Liver (tissue), 9 donors: ENCODE results near the gene AJAP1. TPM values are rescaled to one million over a fixed set of nuclear protein-coding genes. Genes with fewer than 3 reads are reported as not detected.

Source experiments
- DNase-seq: peaks from one replicate; pipeline ENCODE4 v3.0.0-alpha.2; 2017; ENCODE audit warnings: low spot score
- H3K27ac ChIP-seq, 2 donors: one replicate each; pipeline ENCODE4 v1.7.0; 2013; ENCODE audit warnings: inconsistent platforms in 2 of 2, low read length in 2 of 2, control low read depth in 1 of 2, low read depth in 1 of 2, mild to moderate bottlenecking in 1 of 2
- H3K27me3 ChIP-seq, 4 donors: one replicate each; pipeline versions ENCODE4 v1.6.1 to v1.7.0; 2013; ENCODE audit warnings: low read length in 3 of 4, inconsistent platforms in 1 of 4, mild to moderate bottlenecking in 1 of 4, moderate library complexity in 1 of 4; ENCODE audit not compliant: control insufficient read depth in 4 of 4, insufficient read depth in 4 of 4
- H3K36me3 ChIP-seq, 4 donors: one replicate each; pipeline versions ENCODE4 v1.6.1 to v1.7.0; 2013; ENCODE audit warnings: low read length in 3 of 4, mild to moderate bottlenecking in 3 of 4, low read depth in 1 of 4, moderate library complexity in 1 of 4; ENCODE audit not compliant: control insufficient read depth in 4 of 4, insufficient read depth in 3 of 4
- H3K4me1 ChIP-seq, 4 donors: one replicate each; pipeline versions ENCODE4 v1.6.1 to v1.7.0; 2013; ENCODE audit warnings: low read length in 3 of 4, mild to moderate bottlenecking in 3 of 4, moderate library complexity in 1 of 4; ENCODE audit not compliant: control insufficient read depth in 4 of 4, insufficient read depth in 4 of 4
- H3K4me3 ChIP-seq, 3 donors: one replicate each; pipeline versions ENCODE4 v1.6.1 to v1.7.0; 2013; ENCODE audit warnings: low read length in 3 of 3, control low read depth in 1 of 3, low read depth in 1 of 3, mild to moderate bottlenecking in 1 of 3
- H3K9ac ChIP-seq, 2 donors: one replicate each; pipeline ENCODE4 v1.7.0; 2013; ENCODE audit warnings: low read length in 2 of 2, mild to moderate bottlenecking in 2 of 2, moderate library complexity in 2 of 2, control low read depth in 1 of 2, low read depth in 1 of 2
- H3K9me3 ChIP-seq, 4 donors: one replicate each; pipeline versions ENCODE4 v1.6.1 to v1.7.0; 2013; ENCODE audit warnings: low read length in 3 of 4; ENCODE audit not compliant: control insufficient read depth in 4 of 4
- ATF3 ChIP-seq: IDR thresholded peaks from 2 replicates; pipeline ENCODE4 v1.6.1; 2016; ENCODE audit warnings: antibody characterized with exemption
- CTCF ChIP-seq: fragments of 150-350 bp; IDR thresholded peaks from 2 replicates; pipeline ENCODE4 v1.5.1; 2017; ENCODE audit warnings: improper control_type of control experiment, low read depth, low read length; ENCODE audit not compliant: missing input control
- EGR1 ChIP-seq, 2 donors: IDR thresholded peaks; 2 replicates each; pipeline ENCODE4 v1.6.1; 2016 to 2018; ENCODE audit warnings: antibody characterized with exemption in 2 of 2, low read depth in 2 of 2
- FOXA1 ChIP-seq: IDR thresholded peaks from 2 replicates; pipeline ENCODE4 v1.6.1; 2016; ENCODE audit warnings: antibody characterized with exemption
- FOXA2 ChIP-seq: IDR thresholded peaks from 2 replicates; pipeline ENCODE4 v1.6.1; 2016; ENCODE audit warnings: antibody characterized with exemption
- GABPA ChIP-seq, 2 donors: IDR thresholded peaks in 1 of 2; conservative IDR thresholded peaks in 1 of 2; 2 replicates each; pipeline ENCODE4 v1.6.1; 2016; ENCODE audit warnings: antibody characterized with exemption in 2 of 2, mild to moderate bottlenecking in 1 of 2, moderate library complexity in 1 of 2
- HNF4A ChIP-seq, 2 donors: conservative IDR thresholded peaks; 2 replicates each; pipeline ENCODE4 v1.6.1; 2016; ENCODE audit warnings: antibody characterized with exemption in 2 of 2, mild to moderate bottlenecking in 2 of 2
- HNF4G ChIP-seq: IDR thresholded peaks from 2 replicates; pipeline ENCODE4 v1.6.1; 2016; ENCODE audit warnings: antibody characterized with exemption
- JUND ChIP-seq, 2 donors: IDR thresholded peaks; 2 replicates each; pipeline ENCODE4 v1.6.1; 2016; ENCODE audit warnings: antibody characterized with exemption in 2 of 2
- MAX ChIP-seq: IDR thresholded peaks from 2 replicates; pipeline ENCODE4 v1.6.1; 2016; ENCODE audit warnings: antibody characterized with exemption
- NR2F2 ChIP-seq: IDR thresholded peaks from 2 replicates; pipeline ENCODE4 v1.6.1; 2016; ENCODE audit warnings: antibody characterized with exemption
- RAD21 ChIP-seq, 2 donors: IDR thresholded peaks; 2 replicates each; pipeline ENCODE4 v1.6.1; 2016; ENCODE audit warnings: antibody characterized with exemption in 2 of 2, mild to moderate bottlenecking in 2 of 2
- RXRA ChIP-seq, 2 donors: IDR thresholded peaks; 2 replicates each; pipeline ENCODE4 v1.6.1; 2017 to 2018; ENCODE audit warnings: antibody characterized with exemption in 2 of 2, mild to moderate bottlenecking in 1 of 2
- SP1 ChIP-seq: IDR thresholded peaks from 2 replicates; pipeline ENCODE4 v1.6.1; 2018; ENCODE audit warnings: antibody characterized with exemption, mild to moderate bottlenecking
- TAF1 ChIP-seq: conservative IDR thresholded peaks from 2 replicates; pipeline ENCODE4 v1.6.1; 2016; ENCODE audit warnings: antibody characterized with exemption, mild to moderate bottlenecking
- YY1 ChIP-seq: IDR thresholded peaks from 2 replicates; pipeline ENCODE4 v1.6.1; 2016; ENCODE audit warnings: antibody characterized with exemption, mild to moderate bottlenecking
- ZBTB33 ChIP-seq: IDR thresholded peaks from 2 replicates; pipeline ENCODE4 v1.6.1; 2016; ENCODE audit warnings: antibody characterized with exemption
- WGBS: extraction: QIAGEN DNeasy Blood & Tissue Kit; methylation state at CpG from one replicate; pipeline ENCODE4 v1.1.7; 2013; 5-methylcytosine and 5-hydroxymethylcytosine counted together
- polyA plus RNA-seq, 2 donors: library from polyadenylated mRNA; stranded (reverse) in 1 of 2; unstranded in 1 of 2; fragments of 200-250 nt in 1 of 2; fragments of >200 nt in 1 of 2; fragmentation: Nextera tagmentation in 1 of 2; extraction: Ambion mirVana in 1 of 2; gene quantifications; one replicate each; pipeline versions ENCODE4 v1.2.1 to v1.2.3, GENCODE V29; 2013 to 2015
- total RNA-seq, 2 donors: library from RNA; depleted of rRNA; stranded (reverse); fragments of >200 nt; gene quantifications; one replicate each; pipeline ENCODE4 v1.2.3, GENCODE V29; 2014
- TF ChIP-seq, protein P1 (sequence below): IDR thresholded peaks from 2 replicates; pipeline ENCODE4 v1.6.1; 2016; ENCODE audit warnings: antibody characterized with exemption, mild to moderate bottlenecking
- donor health status: healthy.
- donor health status: healthy.
- donor health status: healthy.
- donor health status: healthy.
- donor health status: healthy.

AJAP1 gene
- total and polyA plus RNA-seq, 4 donors = under 0.01 to 0.21 (median 0.08) TPM; not detected in 1

- TF ChIP-seq MAX (no peak), CTCF (no peak), HNF4G (no peak), ATF3 (no peak), FOXA2 (no peak), NR2F2 (no peak), GABPA (IDR thresholded peaks at IDR 0.05 in 1 of 2, conservative IDR thresholded peaks at IDR 0.05 in 1 of 2) (no peak), SP1 (no peak), RXRA (IDR thresholded peaks at IDR 0.05) (no peak), RAD21 (IDR thresholded peaks at IDR 0.05) (no peak), JUND (IDR thresholded peaks at IDR 0.05) (no peak)
- Histone ChIP-seq H3K36me3 (no peaks in the 10 kb centered on the region), H3K4me3 (no peak overlapping the region), H3K27ac (no peak overlapping the region), H3K27me3 (peaks cover 0 to 9% (median 5%) of the 10 kb centered on the region in 4 donors), H3K9me3 (no peaks in the 10 kb centered on the region), H3K4me1 (no peaks in the 10 kb centered on the region), H3K9ac (no peak overlapping the region)
- WGBS = 26% methylated on average over 2 of the region's 2 CpGs
- DNase-seq = no peak
Measured at GRCh38 chr1:4661595-4661917, 7.1 kb downstream of the AJAP1 start.

DNA sequence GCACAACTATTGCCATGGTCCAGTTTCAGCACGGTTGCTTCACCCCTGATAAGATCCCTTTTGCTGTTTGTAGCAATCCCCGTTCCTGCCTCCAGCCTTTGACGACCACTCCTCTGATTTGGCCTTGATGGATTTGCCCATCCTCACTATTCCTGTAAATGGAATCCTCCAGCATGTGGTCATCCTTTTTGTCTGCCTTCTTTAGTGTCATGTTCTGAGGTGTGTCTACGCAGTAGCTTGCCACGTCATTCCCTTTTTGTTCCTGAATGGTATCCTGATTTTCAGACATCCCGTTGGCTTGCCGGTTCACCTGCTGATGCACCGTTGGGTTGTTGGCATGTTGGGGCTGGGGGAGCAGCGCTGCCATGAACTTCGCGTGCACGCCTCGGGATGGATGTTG is 7.8 kb downstream of the AJAP1 start:
- WGBS = 72% methylated on average over 13 of the region's 13 CpGs
- DNase-seq = no peak
- Histone ChIP-seq H3K4me3 (no peak overlapping the region), H3K27ac (no peak overlapping the region), H3K27me3 (peaks cover 0 to 8% (median 4%) of the 10 kb centered on the region in 4 donors), H3K9ac (no peak overlapping the region), H3K4me1 (no peaks in the 10 kb centered on the region), H3K36me3 (no peaks in the 10 kb centered on the region), H3K9me3 (no peaks in the 10 kb centered on the region)
- TF ChIP-seq RXRA (IDR thresholded peaks at IDR 0.05) (no peak), HNF4G (no peak), SP1 (no peak), YY1 (no peak), GABPA (IDR thresholded peaks at IDR 0.05 in 1 of 2, conservative IDR thresholded peaks at IDR 0.05 in 1 of 2) (no peak), MAX (no peak), ZBTB33 (no peak), ATF3 (no peak), FOXA1 (no peak), EGR1 (IDR thresholded peaks at IDR 0.05; ENCODE audit: low read depth in 2 of 2) (no peak), HNF4A (conservative IDR thresholded peaks at IDR 0.05) (no peak), JUND (IDR thresholded peaks at IDR 0.05) (no peak), FOXA2 (no peak), TAF1 (no peak), RAD21 (IDR thresholded peaks at IDR 0.05) (no peak), CTCF (no peak), NR2F2 (no peak)
- TF ChIP-seq, protein P1, sequence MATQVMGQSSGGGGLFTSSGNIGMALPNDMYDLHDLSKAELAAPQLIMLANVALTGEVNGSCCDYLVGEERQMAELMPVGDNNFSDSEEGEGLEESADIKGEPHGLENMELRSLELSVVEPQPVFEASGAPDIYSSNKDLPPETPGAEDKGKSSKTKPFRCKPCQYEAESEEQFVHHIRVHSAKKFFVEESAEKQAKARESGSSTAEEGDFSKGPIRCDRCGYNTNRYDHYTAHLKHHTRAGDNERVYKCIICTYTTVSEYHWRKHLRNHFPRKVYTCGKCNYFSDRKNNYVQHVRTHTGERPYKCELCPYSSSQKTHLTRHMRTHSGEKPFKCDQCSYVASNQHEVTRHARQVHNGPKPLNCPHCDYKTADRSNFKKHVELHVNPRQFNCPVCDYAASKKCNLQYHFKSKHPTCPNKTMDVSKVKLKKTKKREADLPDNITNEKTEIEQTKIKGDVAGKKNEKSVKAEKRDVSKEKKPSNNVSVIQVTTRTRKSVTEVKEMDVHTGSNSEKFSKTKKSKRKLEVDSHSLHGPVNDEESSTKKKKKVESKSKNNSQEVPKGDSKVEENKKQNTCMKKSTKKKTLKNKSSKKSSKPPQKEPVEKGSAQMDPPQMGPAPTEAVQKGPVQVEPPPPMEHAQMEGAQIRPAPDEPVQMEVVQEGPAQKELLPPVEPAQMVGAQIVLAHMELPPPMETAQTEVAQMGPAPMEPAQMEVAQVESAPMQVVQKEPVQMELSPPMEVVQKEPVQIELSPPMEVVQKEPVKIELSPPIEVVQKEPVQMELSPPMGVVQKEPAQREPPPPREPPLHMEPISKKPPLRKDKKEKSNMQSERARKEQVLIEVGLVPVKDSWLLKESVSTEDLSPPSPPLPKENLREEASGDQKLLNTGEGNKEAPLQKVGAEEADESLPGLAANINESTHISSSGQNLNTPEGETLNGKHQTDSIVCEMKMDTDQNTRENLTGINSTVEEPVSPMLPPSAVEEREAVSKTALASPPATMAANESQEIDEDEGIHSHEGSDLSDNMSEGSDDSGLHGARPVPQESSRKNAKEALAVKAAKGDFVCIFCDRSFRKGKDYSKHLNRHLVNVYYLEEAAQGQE = no peak
